Measurements from ENCODE around the gene SLC25A1. TPM values are rescaled to one million over a fixed set of nuclear protein-coding genes. Genes with fewer than 3 reads are reported as not detected.

Gene SLC25A1
- total and polyA plus RNA-seq, 2 of the 4 experiments (the other 2 are of a cell fraction): 41.0 to 56.5 TPM

DNA sequence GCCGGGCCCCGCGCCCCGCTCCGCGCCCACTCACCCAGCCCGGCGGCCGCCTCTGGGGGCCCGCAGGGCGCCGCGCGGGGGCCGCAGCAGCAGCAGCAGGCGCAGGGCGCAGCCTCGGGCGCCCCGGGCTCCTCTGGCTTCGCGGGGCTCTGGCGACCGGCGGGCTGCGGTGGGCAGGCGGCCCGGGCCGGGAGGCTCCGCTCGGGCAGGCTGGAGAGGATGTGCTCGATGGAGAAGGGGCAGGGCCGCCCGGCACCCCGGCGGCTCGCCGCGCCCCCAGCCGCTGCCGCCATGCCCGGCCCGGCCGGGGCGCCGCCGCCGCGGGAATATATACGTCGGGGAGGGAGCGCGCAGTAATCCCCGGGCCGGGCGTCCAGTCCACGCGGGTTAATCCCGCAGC is 28.5 kb downstream of the SLC25A1 start, which contains the start of gene GSC2:
TSS of gene GSC2 (minus strand) at position 302 of the 400 bp plus-strand sequence. CDS start at position 293, 9 bp downstream.
- H2BK120ac ChIP-seq (ENCODE audit: low read depth, low read length): no peak within 1 kb of the TSS
- no peak within 1 kb of the TSS for H2BK5ac ChIP-seq (ENCODE audit: low read depth, low read length, poor library complexity, severe bottlenecking)
- H3K79me1 ChIP-seq (ENCODE audit: low read depth in 1 of 2, low read length in 2 of 2): no peaks in the 10 kb centered on the region
- ChIA-PET POLR2A (ENCODE audit: unreplicated experiment) (no interaction called here), CTCF (no interaction called here)
- dilution Hi-C loops (cut with HindIII; ENCODE audit: low sequenced_read_pairs, unreplicated experiment): no loop called here
- H3K9me1 ChIP-seq (ENCODE audit: insufficient read depth, low read length): no peaks in the 10 kb centered on the region; the same call in 1 of the 2 replicates
- no peak within 1 kb of the TSS for H4K5ac ChIP-seq (ENCODE audit: low read depth, low read length)
- no peak within 1 kb of the TSS for H2AK9ac ChIP-seq (replicated peaks; ENCODE audit: low read depth, low read length, poor library complexity)
- no peak within 1 kb of the TSS for H2AK5ac ChIP-seq (ENCODE audit: low read depth, low read length)
- ATAC-seq (ENCODE audit: low read depth): no peak
- H3K9me3 ChIP-seq (ENCODE audit: control insufficient read depth, insufficient read depth, low read length): peaks cover 5% of the 10 kb centered on the region; the same call in 1 of the 2 replicates
- WGBS, 2 experiments (ENCODE audit: extremely low coverage in 2 of 2, insufficient read length in 1 of 2): 6% methylated on average over 33 of the region's 59 CpGs; no CpG with 5 or more reads in 1 of the 2 experiments
- H3K23ac ChIP-seq (ENCODE audit: low read depth, low read length): no peak within 1 kb of the TSS
- no peak within 1 kb of the TSS for H3K4ac ChIP-seq (ENCODE audit: low read depth, low read length)
- no peak within 1 kb of the TSS for H3K4me3 ChIP-seq (ENCODE audit: insufficient read depth, low read depth, low read length)
- H4K20me1 ChIP-seq (ENCODE audit: insufficient read depth, low read length): no peaks in the 10 kb centered on the region
- H4K8ac ChIP-seq (ENCODE audit: low read depth in 2 of 2, low read length in 2 of 2): no peak within 1 kb of the TSS
- intact Hi-C loops (cut with micrococcal nuclease): no loop called here
- H3K27ac ChIP-seq (ENCODE audit: insufficient read depth, low read length): no peak within 1 kb of the TSS
- in situ Hi-C loops (cut with MboI; ENCODE audit: low sequenced_read_pairs): no loop called here
- peak within 1 kb of the TSS; percentile 58 for H2AFZ ChIP-seq (replicated peaks; ENCODE audit: low read length, poor library complexity)
- no peak within 1 kb of the TSS for H3K14ac ChIP-seq (replicated peaks; ENCODE audit: low read depth, low read length)
- H2BK15ac ChIP-seq (ENCODE audit: low read depth, low read length): no peak within 1 kb of the TSS
- no peak within 1 kb of the TSS for H3K9ac ChIP-seq (ENCODE audit: low read depth, low read length)
- H2BK20ac ChIP-seq (ENCODE audit: low read depth, low read length): no peak within 1 kb of the TSS
- H3K27me3 ChIP-seq (ENCODE audit: control insufficient read depth, insufficient read depth, low read length): peaks cover 56% of the 10 kb centered on the region
- no peak within 1 kb of the TSS for H3K56ac ChIP-seq (ENCODE audit: extremely low read depth, insufficient read depth, low read length)
- no peaks in the 10 kb centered on the region for H3K4me1 ChIP-seq (ENCODE audit: control insufficient read depth, insufficient read depth, low read length)
- H4K91ac ChIP-seq (ENCODE audit: insufficient read depth, low read depth, low read length): no peak within 1 kb of the TSS
- TF ChIP-seq BHLHE40 (IDR thresholded peaks at IDR 0.05; ENCODE audit: low read depth, low read length): no peak
- TF ChIP-seq MXI1 (IDR thresholded peaks at IDR 0.05; ENCODE audit: borderline replicate concordance, low read depth, low read length): no peak
- H3K4me2 ChIP-seq (ENCODE audit: low read depth, low read length): no peak within 1 kb of the TSS
- no peaks in the 10 kb centered on the region for H3K36me3 ChIP-seq (ENCODE audit: control insufficient read depth, insufficient read depth, low read length)
- no TSS peak for BruUV-seq (replicated peaks)
- H3K18ac ChIP-seq (ENCODE audit: low read depth, low read length): no peak within 1 kb of the TSS
- no peak for DNase-seq
